ENCODE data around the gene JAKMIP2. TPM values are rescaled to one million over a fixed set of nuclear protein-coding genes. Genes with fewer than 3 reads are reported as not detected.

Gene JAKMIP2
- total RNA-seq, 1 experiment from 2014 or later: 10.9 TPM

DNA sequence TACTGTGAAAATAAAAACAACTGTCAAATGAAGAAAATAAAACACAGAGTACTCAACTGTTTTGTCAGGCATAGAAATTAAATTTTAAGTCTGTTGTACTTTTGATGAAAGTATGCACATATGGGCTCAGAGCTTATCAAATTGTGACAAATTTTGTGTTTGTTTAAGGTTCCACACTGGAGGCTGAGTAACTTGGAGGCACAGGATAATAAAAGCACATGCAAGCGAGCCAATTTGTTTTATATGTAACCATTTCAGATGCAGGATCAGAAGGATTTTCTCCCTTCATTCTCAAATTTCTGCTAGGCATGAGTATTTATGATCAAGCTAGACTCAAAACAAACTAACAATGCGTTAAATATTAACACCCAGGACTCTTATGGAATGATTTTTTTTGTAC lies 87.8 kb downstream of the JAKMIP2 start:
- Mint-ChIP-seq H3K27ac (no peak overlapping the region), H3K36me3 (peaks cover 35% of the 10 kb centered on the region), H3K27me3 (ENCODE audit: low read depth) (peaks cover 6% of the 10 kb centered on the region), H3K4me1 (peaks cover 10% of the 10 kb centered on the region), H3K4me3 (no peak overlapping the region), H3K9me3 (peaks cover 34% of the 10 kb centered on the region)
- ATAC-seq: no peak
- TF ChIP-seq, protein P1, sequence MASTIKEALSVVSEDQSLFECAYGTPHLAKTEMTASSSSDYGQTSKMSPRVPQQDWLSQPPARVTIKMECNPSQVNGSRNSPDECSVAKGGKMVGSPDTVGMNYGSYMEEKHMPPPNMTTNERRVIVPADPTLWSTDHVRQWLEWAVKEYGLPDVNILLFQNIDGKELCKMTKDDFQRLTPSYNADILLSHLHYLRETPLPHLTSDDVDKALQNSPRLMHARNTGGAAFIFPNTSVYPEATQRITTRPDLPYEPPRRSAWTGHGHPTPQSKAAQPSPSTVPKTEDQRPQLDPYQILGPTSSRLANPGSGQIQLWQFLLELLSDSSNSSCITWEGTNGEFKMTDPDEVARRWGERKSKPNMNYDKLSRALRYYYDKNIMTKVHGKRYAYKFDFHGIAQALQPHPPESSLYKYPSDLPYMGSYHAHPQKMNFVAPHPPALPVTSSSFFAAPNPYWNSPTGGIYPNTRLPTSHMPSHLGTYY (CRISPR knock-in tag; IDR thresholded peaks at IDR 0.05): no peak
- TF ChIP-seq SMAD4 (CRISPR knock-in tag; IDR thresholded peaks at IDR 0.05) (no peak), ETV6 (CRISPR knock-in tag; IDR thresholded peaks at IDR 0.05) (no peak), FOXP1 (CRISPR knock-in tag; IDR thresholded peaks at IDR 0.05; ENCODE audit: borderline replicate concordance) (no peak), CREB1 (CRISPR knock-in tag; IDR thresholded peaks at IDR 0.05) (no peak), RORB (CRISPR knock-in tag; IDR thresholded peaks at IDR 0.05) (no peak), MYBL2 (CRISPR knock-in tag; IDR thresholded peaks at IDR 0.05) (no peak)
- TF ChIP-seq, protein P2, sequence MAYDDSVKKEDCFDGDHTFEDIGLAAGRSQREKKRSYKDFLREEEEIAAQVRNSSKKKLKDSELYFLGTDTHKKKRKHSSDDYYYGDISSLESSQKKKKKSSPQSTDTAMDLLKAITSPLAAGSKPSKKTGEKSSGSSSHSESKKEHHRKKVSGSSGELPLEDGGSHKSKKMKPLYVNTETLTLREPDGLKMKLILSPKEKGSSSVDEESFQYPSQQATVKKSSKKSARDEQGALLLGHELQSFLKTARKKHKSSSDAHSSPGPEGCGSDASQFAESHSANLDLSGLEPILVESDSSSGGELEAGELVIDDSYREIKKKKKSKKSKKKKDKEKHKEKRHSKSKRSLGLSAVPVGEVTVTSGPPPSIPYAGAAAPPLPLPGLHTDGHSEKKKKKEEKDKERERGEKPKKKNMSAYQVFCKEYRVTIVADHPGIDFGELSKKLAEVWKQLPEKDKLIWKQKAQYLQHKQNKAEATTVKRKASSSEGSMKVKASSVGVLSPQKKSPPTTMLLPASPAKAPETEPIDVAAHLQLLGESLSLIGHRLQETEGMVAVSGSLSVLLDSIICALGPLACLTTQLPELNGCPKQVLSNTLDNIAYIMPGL (CRISPR knock-in tag; IDR thresholded peaks at IDR 0.05): no peak
- TF ChIP-seq, protein P3, sequence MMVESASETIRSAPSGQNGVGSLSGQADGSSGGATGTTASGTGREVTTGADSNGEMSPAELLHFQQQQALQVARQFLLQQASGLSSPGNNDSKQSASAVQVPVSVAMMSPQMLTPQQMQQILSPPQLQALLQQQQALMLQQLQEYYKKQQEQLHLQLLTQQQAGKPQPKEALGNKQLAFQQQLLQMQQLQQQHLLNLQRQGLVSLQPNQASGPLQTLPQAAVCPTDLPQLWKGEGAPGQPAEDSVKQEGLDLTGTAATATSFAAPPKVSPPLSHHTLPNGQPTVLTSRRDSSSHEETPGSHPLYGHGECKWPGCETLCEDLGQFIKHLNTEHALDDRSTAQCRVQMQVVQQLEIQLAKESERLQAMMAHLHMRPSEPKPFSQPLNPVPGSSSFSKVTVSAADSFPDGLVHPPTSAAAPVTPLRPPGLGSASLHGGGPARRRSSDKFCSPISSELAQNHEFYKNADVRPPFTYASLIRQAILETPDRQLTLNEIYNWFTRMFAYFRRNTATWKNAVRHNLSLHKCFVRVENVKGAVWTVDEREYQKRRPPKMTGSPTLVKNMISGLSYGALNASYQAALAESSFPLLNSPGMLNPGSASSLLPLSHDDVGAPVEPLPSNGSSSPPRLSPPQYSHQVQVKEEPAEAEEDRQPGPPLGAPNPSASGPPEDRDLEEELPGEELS (CRISPR knock-in tag; IDR thresholded peaks at IDR 0.05): no peak
- TF ChIP-seq, protein P4, sequence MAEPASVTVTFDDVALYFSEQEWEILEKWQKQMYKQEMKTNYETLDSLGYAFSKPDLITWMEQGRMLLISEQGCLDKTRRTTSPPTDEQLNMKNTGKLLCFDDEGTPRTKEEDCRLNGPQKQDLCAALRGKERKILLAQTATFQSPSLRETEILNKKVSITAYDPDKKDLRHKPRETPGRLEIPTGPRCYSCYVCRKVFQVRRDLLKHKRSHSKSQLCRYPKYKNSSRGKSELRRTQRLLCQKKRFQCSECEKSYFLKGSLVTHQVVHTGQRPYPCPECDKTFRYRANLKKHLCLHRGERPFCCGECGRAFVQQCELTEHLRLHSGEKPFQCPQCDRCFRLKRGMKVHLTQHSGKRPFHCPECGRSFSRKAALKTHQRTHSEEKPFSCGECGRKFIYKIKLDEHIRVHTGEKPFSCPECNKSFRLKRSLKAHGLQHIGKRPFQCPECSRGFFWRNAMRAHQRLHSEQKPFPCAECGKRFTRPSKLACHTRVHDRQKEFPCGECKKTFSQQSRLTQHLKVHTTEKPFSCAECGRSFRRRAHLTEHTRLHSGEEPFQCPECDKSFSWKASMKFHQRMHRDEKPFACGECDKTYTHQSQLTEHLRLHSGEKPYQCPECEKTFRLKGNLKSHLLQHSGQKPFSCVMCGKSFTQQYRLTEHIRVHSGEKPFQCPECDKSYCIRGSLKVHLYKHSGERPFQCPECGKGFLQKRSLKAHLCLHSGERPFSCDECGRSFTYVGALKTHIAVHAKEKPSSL (CRISPR knock-in tag; conservative IDR thresholded peaks at IDR 0.05): no peak
- TF ChIP-seq, protein P5, sequence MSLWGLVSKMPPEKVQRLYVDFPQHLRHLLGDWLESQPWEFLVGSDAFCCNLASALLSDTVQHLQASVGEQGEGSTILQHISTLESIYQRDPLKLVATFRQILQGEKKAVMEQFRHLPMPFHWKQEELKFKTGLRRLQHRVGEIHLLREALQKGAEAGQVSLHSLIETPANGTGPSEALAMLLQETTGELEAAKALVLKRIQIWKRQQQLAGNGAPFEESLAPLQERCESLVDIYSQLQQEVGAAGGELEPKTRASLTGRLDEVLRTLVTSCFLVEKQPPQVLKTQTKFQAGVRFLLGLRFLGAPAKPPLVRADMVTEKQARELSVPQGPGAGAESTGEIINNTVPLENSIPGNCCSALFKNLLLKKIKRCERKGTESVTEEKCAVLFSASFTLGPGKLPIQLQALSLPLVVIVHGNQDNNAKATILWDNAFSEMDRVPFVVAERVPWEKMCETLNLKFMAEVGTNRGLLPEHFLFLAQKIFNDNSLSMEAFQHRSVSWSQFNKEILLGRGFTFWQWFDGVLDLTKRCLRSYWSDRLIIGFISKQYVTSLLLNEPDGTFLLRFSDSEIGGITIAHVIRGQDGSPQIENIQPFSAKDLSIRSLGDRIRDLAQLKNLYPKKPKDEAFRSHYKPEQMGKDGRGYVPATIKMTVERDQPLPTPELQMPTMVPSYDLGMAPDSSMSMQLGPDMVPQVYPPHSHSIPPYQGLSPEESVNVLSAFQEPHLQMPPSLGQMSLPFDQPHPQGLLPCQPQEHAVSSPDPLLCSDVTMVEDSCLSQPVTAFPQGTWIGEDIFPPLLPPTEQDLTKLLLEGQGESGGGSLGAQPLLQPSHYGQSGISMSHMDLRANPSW (CRISPR knock-in tag; conservative IDR thresholded peaks at IDR 0.05; ENCODE audit: low read depth): no peak
- TF ChIP-seq, protein P6, sequence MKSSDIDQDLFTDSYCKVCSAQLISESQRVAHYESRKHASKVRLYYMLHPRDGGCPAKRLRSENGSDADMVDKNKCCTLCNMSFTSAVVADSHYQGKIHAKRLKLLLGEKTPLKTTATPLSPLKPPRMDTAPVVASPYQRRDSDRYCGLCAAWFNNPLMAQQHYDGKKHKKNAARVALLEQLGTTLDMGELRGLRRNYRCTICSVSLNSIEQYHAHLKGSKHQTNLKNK (CRISPR knock-in tag; IDR thresholded peaks at IDR 0.05): no peak
- ChIA-PET POLR2A (no interaction called here), CTCF (interaction anchor here (1.7 kb wide), 1 partner anchor 128 kb away, joined by 5 read pairs; no protein-coding TSS in a partner anchor)
- DNase-seq (ENCODE audit: low spot score): no peak

DNA sequence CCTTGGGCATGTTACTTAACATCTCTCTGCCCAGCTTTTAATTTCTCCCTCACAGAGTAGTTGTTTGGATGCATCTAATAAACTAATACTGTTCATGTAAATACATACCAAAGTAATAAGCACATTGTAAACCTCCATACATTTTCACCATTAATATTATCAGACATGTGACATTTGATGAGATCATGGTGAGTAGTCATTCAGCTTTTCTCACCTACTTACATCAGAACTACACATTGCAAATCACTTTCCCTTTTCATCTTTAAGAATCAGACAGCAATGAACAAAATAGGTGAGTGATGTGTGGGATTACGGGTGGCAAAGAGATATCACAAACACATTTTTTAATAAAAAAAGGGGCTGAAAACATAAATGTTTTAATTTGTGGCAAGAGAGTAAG lies 89.3 kb downstream of the JAKMIP2 start:
- Mint-ChIP-seq H3K9me3 (peaks cover 23% of the 10 kb centered on the region), H3K27ac (no peak overlapping the region), H3K4me1 (peaks cover 10% of the 10 kb centered on the region), H3K27me3 (ENCODE audit: low read depth) (peaks cover 6% of the 10 kb centered on the region), H3K36me3 (peaks cover 23% of the 10 kb centered on the region), H3K4me3 (no peak overlapping the region)
- ChIA-PET CTCF (interaction anchor here (1.1 to 1.6 kb wide), 2 partner anchors 65 to 130 kb away, joined by 3 to 6 read pairs; no protein-coding TSS in a partner anchor), POLR2A (no interaction called here)
- no peak for ATAC-seq
- no peak for DNase-seq (ENCODE audit: low spot score)
- TF ChIP-seq RELA (CRISPR knock-in tag; IDR thresholded peaks at IDR 0.05; ENCODE audit: borderline replicate concordance) (no peak), TCF7 (CRISPR knock-in tag; IDR thresholded peaks at IDR 0.05; ENCODE audit: low read depth) (no peak)
- TF ChIP-seq, protein P7, sequence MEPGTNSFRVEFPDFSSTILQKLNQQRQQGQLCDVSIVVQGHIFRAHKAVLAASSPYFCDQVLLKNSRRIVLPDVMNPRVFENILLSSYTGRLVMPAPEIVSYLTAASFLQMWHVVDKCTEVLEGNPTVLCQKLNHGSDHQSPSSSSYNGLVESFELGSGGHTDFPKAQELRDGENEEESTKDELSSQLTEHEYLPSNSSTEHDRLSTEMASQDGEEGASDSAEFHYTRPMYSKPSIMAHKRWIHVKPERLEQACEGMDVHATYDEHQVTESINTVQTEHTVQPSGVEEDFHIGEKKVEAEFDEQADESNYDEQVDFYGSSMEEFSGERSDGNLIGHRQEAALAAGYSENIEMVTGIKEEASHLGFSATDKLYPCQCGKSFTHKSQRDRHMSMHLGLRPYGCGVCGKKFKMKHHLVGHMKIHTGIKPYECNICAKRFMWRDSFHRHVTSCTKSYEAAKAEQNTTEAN (CRISPR knock-in tag; IDR thresholded peaks at IDR 0.05): no peak
- TF ChIP-seq, protein P8, sequence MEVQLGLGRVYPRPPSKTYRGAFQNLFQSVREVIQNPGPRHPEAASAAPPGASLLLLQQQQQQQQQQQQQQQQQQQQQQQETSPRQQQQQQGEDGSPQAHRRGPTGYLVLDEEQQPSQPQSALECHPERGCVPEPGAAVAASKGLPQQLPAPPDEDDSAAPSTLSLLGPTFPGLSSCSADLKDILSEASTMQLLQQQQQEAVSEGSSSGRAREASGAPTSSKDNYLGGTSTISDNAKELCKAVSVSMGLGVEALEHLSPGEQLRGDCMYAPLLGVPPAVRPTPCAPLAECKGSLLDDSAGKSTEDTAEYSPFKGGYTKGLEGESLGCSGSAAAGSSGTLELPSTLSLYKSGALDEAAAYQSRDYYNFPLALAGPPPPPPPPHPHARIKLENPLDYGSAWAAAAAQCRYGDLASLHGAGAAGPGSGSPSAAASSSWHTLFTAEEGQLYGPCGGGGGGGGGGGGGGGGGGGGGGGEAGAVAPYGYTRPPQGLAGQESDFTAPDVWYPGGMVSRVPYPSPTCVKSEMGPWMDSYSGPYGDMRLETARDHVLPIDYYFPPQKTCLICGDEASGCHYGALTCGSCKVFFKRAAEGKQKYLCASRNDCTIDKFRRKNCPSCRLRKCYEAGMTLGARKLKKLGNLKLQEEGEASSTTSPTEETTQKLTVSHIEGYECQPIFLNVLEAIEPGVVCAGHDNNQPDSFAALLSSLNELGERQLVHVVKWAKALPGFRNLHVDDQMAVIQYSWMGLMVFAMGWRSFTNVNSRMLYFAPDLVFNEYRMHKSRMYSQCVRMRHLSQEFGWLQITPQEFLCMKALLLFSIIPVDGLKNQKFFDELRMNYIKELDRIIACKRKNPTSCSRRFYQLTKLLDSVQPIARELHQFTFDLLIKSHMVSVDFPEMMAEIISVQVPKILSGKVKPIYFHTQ (CRISPR knock-in tag; IDR thresholded peaks at IDR 0.05): no peak
